ENCODE measurements around the gene CSMD2. TPM values are rescaled to one million over a fixed set of nuclear protein-coding genes. Genes with fewer than 3 reads are reported as not detected.

The CSMD2 gene
- total RNA-seq, 1 donor from 2014 or later, result under 0.01 TPM

- no peak for DNase-seq (ENCODE audit: low read depth in 2 of 2)
Observed at GRCh38 chr1:33465316-33465715, 699.7 kb downstream of the CSMD2 start.

GRCh38 chr1:33464552-33464951 lies 700.5 kb downstream of the CSMD2 start:
- DNase-seq (ENCODE audit: low read depth in 2 of 2), result no peak

Other genes with a start within 250 kb of the CSMD2 start
- gene C1orf94, start 11.7 kb upstream of the CSMD2 start, total RNA-seq, result not detected in 2 replicates

All from dermis microvascular lymphatic vessel endothelial cell (primary cell).